Astrocyte (in vitro differentiated cells and primary cell): Measurements from ENCODE around the gene KRT7.

Experiments used
- CTCF ChIP-seq: IDR thresholded peaks from 2 replicates; pipeline ENCODE4 v1.5.1; 2011; ENCODE audit warnings: low read depth, mild to moderate bottlenecking, inconsistent platforms, low read length, moderate library complexity; ENCODE audit not compliant: insufficient read depth
- EZH2 ChIP-seq: IDR thresholded peaks from 2 replicates; pipeline ENCODE4 v1.6.1; 2012; ENCODE audit warnings: mild to moderate bottlenecking, low read length, inconsistent platforms; ENCODE audit not compliant: insufficient read depth

GRCh38 chr12:52200781-52201450, 32.1 kb upstream of the KRT7 start:
- no peak for TF ChIP-seq CTCF
- TF ChIP-seq EZH2, result no peak
